Stimulated activated memory B cell treated with anti-CD40 and anti-IgM and Interleukin-4, amounts not matched to agents 10 μg/mL and 1 μg/mL and 100 μg/mL, for 72 hours (primary cell): Measurements from ENCODE around the gene AP2B1.

Experiments used
- ATAC-seq: fragments of 150-1000 bp; cut with Tn5 transposase; 2 replicates; pipeline ENCODE4 v1.10.0; 2021
- H3K27ac Mint-ChIP-seq: one replicate; pipeline ENCODE4 v1.8.0; 2022; ENCODE audit warnings: mild to moderate bottlenecking, mixed read lengths
- H3K27me3 Mint-ChIP-seq: one replicate; pipeline ENCODE4 v1.8.0; 2022; ENCODE audit warnings: mixed read lengths
- H3K36me3 Mint-ChIP-seq: one replicate; pipeline ENCODE4 v1.8.0; 2022; ENCODE audit warnings: mixed read lengths
- H3K4me1 Mint-ChIP-seq: one replicate; pipeline ENCODE4 v1.8.0; 2022; ENCODE audit warnings: mixed read lengths
- H3K4me3 Mint-ChIP-seq: one replicate; pipeline ENCODE4 v1.8.0; 2022; ENCODE audit warnings: mild to moderate bottlenecking, moderate library complexity, mixed read lengths
- H3K9me3 Mint-ChIP-seq: one replicate; pipeline ENCODE4 v1.8.0; 2022; ENCODE audit warnings: mixed read lengths

The AP2B1 gene

GRCh38 chr17:35645923-35646322, 58.8 kb downstream of the AP2B1 start:
- Mint-ChIP-seq H3K9me3 (no peaks in the 10 kb centered on the region), H3K4me3 (no peak overlapping the region), H3K4me1 (no peaks in the 10 kb centered on the region), H3K27ac (no peak overlapping the region), H3K36me3 (peaks cover 36% of the 10 kb centered on the region), H3K27me3 (no peaks in the 10 kb centered on the region)
- no peak for ATAC-seq

GRCh38 chr17:35651467-35651866, 64.3 kb downstream of the AP2B1 start:
- ATAC-seq = no peak
- Mint-ChIP-seq H3K4me3 (no peak overlapping the region), H3K36me3 (peaks cover 44% of the 10 kb centered on the region), H3K9me3 (no peaks in the 10 kb centered on the region), H3K27ac (no peak overlapping the region), H3K4me1 (no peaks in the 10 kb centered on the region), H3K27me3 (no peaks in the 10 kb centered on the region)

- H3K27ac Mint-ChIP-seq = no peak overlapping the region
- H3K4me3 Mint-ChIP-seq = no peak overlapping the region
- no peaks in the 10 kb centered on the region for H3K9me3 Mint-ChIP-seq
- ATAC-seq = no peak
- no peaks in the 10 kb centered on the region for H3K27me3 Mint-ChIP-seq
- H3K4me1 Mint-ChIP-seq = no peaks in the 10 kb centered on the region
- H3K36me3 Mint-ChIP-seq = peaks cover 58% of the 10 kb centered on the region
Observed at GRCh38 chr17:35653619-35654361, 66.7 kb downstream of the AP2B1 start.

GRCh38 chr17:35655303-35655702, 68.2 kb downstream of the AP2B1 start:
- Mint-ChIP-seq H3K4me1 (no peaks in the 10 kb centered on the region), H3K9me3 (no peaks in the 10 kb centered on the region), H3K27ac (no peak overlapping the region), H3K27me3 (no peaks in the 10 kb centered on the region), H3K4me3 (no peak overlapping the region), H3K36me3 (peaks cover 69% of the 10 kb centered on the region)
- no peak for ATAC-seq

- Mint-ChIP-seq H3K9me3 (no peaks in the 10 kb centered on the region), H3K4me1 (no peaks in the 10 kb centered on the region), H3K27ac (no peak overlapping the region), H3K36me3 (peaks cover 81% of the 10 kb centered on the region), H3K4me3 (no peak overlapping the region), H3K27me3 (no peaks in the 10 kb centered on the region)
- no peak for ATAC-seq
Observed at GRCh38 chr17:35660902-35661301, 73.8 kb downstream of the AP2B1 start.

GRCh38 chr17:35664685-35665084, 77.6 kb downstream of the AP2B1 start:
- no peak overlapping the region for H3K4me3 Mint-ChIP-seq
- H3K36me3 Mint-ChIP-seq = peaks cover 54% of the 10 kb centered on the region
- no peaks in the 10 kb centered on the region for H3K27me3 Mint-ChIP-seq
- H3K9me3 Mint-ChIP-seq = no peaks in the 10 kb centered on the region
- no peak overlapping the region for H3K27ac Mint-ChIP-seq
- H3K4me1 Mint-ChIP-seq = no peaks in the 10 kb centered on the region
- no peak for ATAC-seq

- Mint-ChIP-seq H3K27me3 (no peaks in the 10 kb centered on the region), H3K4me3 (no peak overlapping the region), H3K27ac (no peak overlapping the region), H3K9me3 (no peaks in the 10 kb centered on the region), H3K36me3 (peaks cover 47% of the 10 kb centered on the region), H3K4me1 (no peaks in the 10 kb centered on the region)
- no peak for ATAC-seq
Observed at GRCh38 chr17:35665662-35666061, 78.5 kb downstream of the AP2B1 start.

- Mint-ChIP-seq H3K27ac (no peak overlapping the region), H3K27me3 (no peaks in the 10 kb centered on the region), H3K9me3 (no peaks in the 10 kb centered on the region), H3K4me1 (no peaks in the 10 kb centered on the region), H3K4me3 (no peak overlapping the region), H3K36me3 (peaks cover 46% of the 10 kb centered on the region)
- no peak for ATAC-seq
Observed at GRCh38 chr17:35666070-35666469, 78.9 kb downstream of the AP2B1 start.

- ATAC-seq = no peak
- no peak overlapping the region for H3K27ac Mint-ChIP-seq
- peaks cover 45% of the 10 kb centered on the region for H3K36me3 Mint-ChIP-seq
Observed at GRCh38 chr17:35666967-35667532, 79.9 kb downstream of the AP2B1 start.

GRCh38 chr17:35668802-35669201, 81.7 kb downstream of the AP2B1 start:
- no peaks in the 10 kb centered on the region for H3K4me1 Mint-ChIP-seq
- peaks cover 34% of the 10 kb centered on the region for H3K36me3 Mint-ChIP-seq
- no peaks in the 10 kb centered on the region for H3K27me3 Mint-ChIP-seq
- H3K27ac Mint-ChIP-seq = no peak overlapping the region
- ATAC-seq = no peak
- no peak overlapping the region for H3K4me3 Mint-ChIP-seq
- no peaks in the 10 kb centered on the region for H3K9me3 Mint-ChIP-seq

More at GRCh38 chr17:35666967-35667532, 79.9 kb downstream of the AP2B1 start:
- Mint-ChIP-seq H3K4me3 (no peak overlapping the region), H3K4me1 (no peaks in the 10 kb centered on the region), H3K27me3 (no peaks in the 10 kb centered on the region), H3K9me3 (no peaks in the 10 kb centered on the region)

- Mint-ChIP-seq H3K36me3 (peaks cover 49% of the 10 kb centered on the region), H3K27me3 (no peaks in the 10 kb centered on the region), H3K9me3 (no peaks in the 10 kb centered on the region), H3K4me3 (no peak overlapping the region), H3K27ac (no peak overlapping the region), H3K4me1 (no peaks in the 10 kb centered on the region)
- no peak for ATAC-seq
Observed at GRCh38 chr17:35674552-35674951, 87.4 kb downstream of the AP2B1 start.

GRCh38 chr17:35676441-35676840, 89.3 kb downstream of the AP2B1 start:
- H3K27me3 Mint-ChIP-seq = no peaks in the 10 kb centered on the region
- H3K4me3 Mint-ChIP-seq = no peak overlapping the region
- no peak overlapping the region for H3K27ac Mint-ChIP-seq
- H3K9me3 Mint-ChIP-seq = no peaks in the 10 kb centered on the region
- ATAC-seq = no peak
- no peaks in the 10 kb centered on the region for H3K4me1 Mint-ChIP-seq
- peaks cover 58% of the 10 kb centered on the region for H3K36me3 Mint-ChIP-seq

- Mint-ChIP-seq H3K27ac (no peak overlapping the region), H3K36me3 (peaks cover 63% of the 10 kb centered on the region), H3K4me3 (no peak overlapping the region), H3K27me3 (no peaks in the 10 kb centered on the region), H3K9me3 (no peaks in the 10 kb centered on the region), H3K4me1 (no peaks in the 10 kb centered on the region)
- no peak for ATAC-seq
Observed at GRCh38 chr17:35679007-35679682, 92.0 kb downstream of the AP2B1 start.

- Mint-ChIP-seq H3K36me3 (peaks cover 68% of the 10 kb centered on the region), H3K4me3 (no peak overlapping the region), H3K9me3 (no peaks in the 10 kb centered on the region), H3K4me1 (no peaks in the 10 kb centered on the region), H3K27ac (no peak overlapping the region), H3K27me3 (no peaks in the 10 kb centered on the region)
- ATAC-seq = no peak
Observed at GRCh38 chr17:35683591-35683990, 96.5 kb downstream of the AP2B1 start.

- Mint-ChIP-seq H3K27me3 (no peaks in the 10 kb centered on the region), H3K27ac (no peak overlapping the region), H3K36me3 (peaks cover 68% of the 10 kb centered on the region), H3K4me1 (no peaks in the 10 kb centered on the region), H3K9me3 (no peaks in the 10 kb centered on the region), H3K4me3 (no peak overlapping the region)
- ATAC-seq = no peak
Observed at GRCh38 chr17:35684055-35684802, 97.1 kb downstream of the AP2B1 start.
